ENCODE data around the gene PTEN. TPM values are rescaled to one million over a fixed set of nuclear protein-coding genes. Genes with fewer than 3 reads are reported as not detected.

Gene PTEN
- total and polyA plus RNA-seq, 2 experiments from 2014 or later: 20.8 to 64.0 TPM

- H3K4me1 ChIP-seq (ENCODE audit: insufficient read depth): peaks cover 56% of the 10 kb centered on the region
- H3K79me2 ChIP-seq (replicated peaks; ENCODE audit: insufficient read depth): no peaks in the 10 kb centered on the region
- H3K27ac Mint-ChIP-seq: peak overlapping the region; percentile 97
- H3K9me2 ChIP-seq (ENCODE audit: insufficient read depth): no peaks in the 10 kb centered on the region
- peak overlapping the region; percentile 18 for H3K4me2 ChIP-seq
- no peaks in the 10 kb centered on the region for H3K36me3 ChIP-seq (ENCODE audit: insufficient read depth)
- H3K4me3 Mint-ChIP-seq: peak overlapping the region; percentile 56; the same call in 2 of the 3 replicates
- ATAC-seq (no peak), DNase-seq (ENCODE audit: low spot score) (no peak)
- no peaks in the 10 kb centered on the region for H3K9me3 Mint-ChIP-seq
- no peak overlapping the region for H2AFZ ChIP-seq
- no peaks in the 10 kb centered on the region for H3F3A ChIP-seq (replicated peaks; ENCODE audit: low read depth)
- TF ChIP-seq CREB1 (CRISPR knock-in tag; IDR thresholded peaks at IDR 0.05; ENCODE audit: low read depth): no peak
- TF ChIP-seq EZH2phosphoT487 (IDR thresholded peaks at IDR 0.05; ENCODE audit: unreplicated experiment): no peak
- TF ChIP-seq STAT1 (IDR thresholded peaks at IDR 0.05; ENCODE audit: unreplicated experiment): no peak
- TF ChIP-seq JUNB (IDR thresholded peaks at IDR 0.05; ENCODE audit: unreplicated experiment): no peak
- no peak for TF ChIP-seq ETS1 (IDR thresholded peaks at IDR 0.05)
- TF ChIP-seq EZH2 (IDR thresholded peaks at IDR 0.05; ENCODE audit: low read depth, unreplicated experiment): no peak
- H3K4me1 Mint-ChIP-seq: peaks cover 84% of the 10 kb centered on the region
- no peaks in the 10 kb centered on the region for H3K27me3 ChIP-seq (ENCODE audit: insufficient read depth)
- no peaks in the 10 kb centered on the region for H4K20me1 ChIP-seq (replicated peaks; ENCODE audit: insufficient read depth)
- peak overlapping the region; percentile 85 for H3K27ac ChIP-seq (ENCODE audit: low read depth)
- peaks cover 3% of the 10 kb centered on the region for H3K27me3 Mint-ChIP-seq (ENCODE audit: insufficient read depth, low read depth, poor library complexity)
- 0 out of 3 replicates have a peak, but pooled peaks cover 3% of the 10 kb centered on the region for H3K36me3 Mint-ChIP-seq (ENCODE audit: low read depth)
- peak overlapping the region; percentile 5 for H3K4me3 ChIP-seq
Observed at GRCh38 chr10:87974130-87974529, 110.7 kb downstream of the PTEN start.

- H3K4me3 Mint-ChIP-seq: peak overlapping the region; percentile 15; the same call in 2 of the 3 replicates
Observed at GRCh38 chr10:87974769-87975168, 111.3 kb downstream of the PTEN start.

More at GRCh38 chr10:87974769-87975168, 111.3 kb downstream of the PTEN start:
- ATAC-seq (peak; percentile 70), DNase-seq (ENCODE audit: low spot score) (peak; percentile 43)
- no peaks in the 10 kb centered on the region for H3K9me3 Mint-ChIP-seq
- peaks cover 83% of the 10 kb centered on the region for H3K4me1 Mint-ChIP-seq
- H3K27me3 ChIP-seq (ENCODE audit: insufficient read depth): no peaks in the 10 kb centered on the region
- no peaks in the 10 kb centered on the region for H3K9me2 ChIP-seq (ENCODE audit: insufficient read depth)
- H3K4me2 ChIP-seq: peak overlapping the region; percentile 18
- no peaks in the 10 kb centered on the region for H3K36me3 ChIP-seq (ENCODE audit: insufficient read depth)
- TF ChIP-seq NANOG (IDR thresholded peaks at IDR 0.05; ENCODE audit: borderline replicate concordance) (no peak), POLR2AphosphoS5 (IDR thresholded peaks at IDR 0.05; ENCODE audit: low read depth) (no peak), JUNB (IDR thresholded peaks at IDR 0.05; ENCODE audit: unreplicated experiment) (no peak), ETS1 (IDR thresholded peaks at IDR 0.05) (no peak), REST (IDR thresholded peaks at IDR 0.05; ENCODE audit: unreplicated experiment) (no peak), CTCF (conservative IDR thresholded peaks at IDR 0.05; ENCODE audit: low read depth in 2 of 2) (no peak), EZH2 (IDR thresholded peaks at IDR 0.05; ENCODE audit: low read depth, unreplicated experiment) (no peak), CREB1 (CRISPR knock-in tag; IDR thresholded peaks at IDR 0.05; ENCODE audit: low read depth) (no peak)
- H3K27ac ChIP-seq (ENCODE audit: low read depth): peak overlapping the region; percentile 85
- H3K4me3 ChIP-seq: no peak overlapping the region
- H3K36me3 Mint-ChIP-seq (ENCODE audit: low read depth): 0 out of 3 replicates have a peak, but pooled peaks cover 3% of the 10 kb centered on the region
- H3K4me1 ChIP-seq (ENCODE audit: insufficient read depth): peaks cover 50% of the 10 kb centered on the region
- no peaks in the 10 kb centered on the region for H3F3A ChIP-seq (replicated peaks; ENCODE audit: low read depth)
- no peaks in the 10 kb centered on the region for H3K79me2 ChIP-seq (replicated peaks; ENCODE audit: insufficient read depth)
- peak overlapping the region; percentile 95 for H3K27ac Mint-ChIP-seq
- no peaks in the 10 kb centered on the region for H4K20me1 ChIP-seq (replicated peaks; ENCODE audit: insufficient read depth)
- no peak overlapping the region for H2AFZ ChIP-seq
- H3K27me3 Mint-ChIP-seq (ENCODE audit: insufficient read depth, low read depth, poor library complexity): peaks cover 3% of the 10 kb centered on the region

Measured in GM23338 (cell line).